Keratinocyte (primary cell): ENCODE results near the gene CCRL2.

Experiments
- EZH2 ChIP-seq: IDR thresholded peaks from one replicate; pipeline ENCODE4 v1.6.1; 2012; ENCODE audit warnings: inconsistent platforms, mild to moderate bottlenecking, low read length, moderate library complexity
- TF ChIP-seq, protein P1 (sequence below), 3 experiments: IDR thresholded peaks in 1 of 3; conservative IDR thresholded peaks in 1 of 3; optimal IDR thresholded peaks in 1 of 3; 2 replicates in 2 of 3; 3 replicates in 1 of 3; pipeline versions ENCODE3 to v1.5.1; 2011; ENCODE audit warnings: low read length in 3 of 3, mild to moderate bottlenecking in 3 of 3, moderate library complexity in 2 of 3, control low read depth in 1 of 3, inconsistent platforms in 1 of 3; ENCODE audit not compliant: insufficient read depth in 2 of 3; ENCODE audit errors: extremely low read depth in 1 of 3

DNA sequence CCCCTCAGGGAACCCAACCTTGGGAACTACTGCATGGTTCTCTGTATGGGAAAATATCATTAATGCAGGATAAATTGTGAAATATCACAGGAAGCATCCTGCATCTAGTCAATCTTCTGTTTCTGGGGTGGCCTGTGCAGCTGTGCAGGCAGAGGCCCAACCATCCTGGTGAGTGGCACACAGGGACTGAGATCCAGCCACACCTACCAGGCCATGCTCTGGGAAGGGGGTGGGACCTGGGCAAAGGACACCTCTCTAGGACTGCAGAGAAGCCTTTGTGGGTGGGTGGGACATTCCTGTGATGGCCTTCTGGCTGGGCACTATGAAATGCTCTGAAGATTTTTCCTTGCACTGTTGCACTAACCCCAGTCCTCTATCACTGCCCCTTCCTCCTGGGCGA is 26.8 kb downstream of the CCRL2 start:
- TF ChIP-seq, protein P1, sequence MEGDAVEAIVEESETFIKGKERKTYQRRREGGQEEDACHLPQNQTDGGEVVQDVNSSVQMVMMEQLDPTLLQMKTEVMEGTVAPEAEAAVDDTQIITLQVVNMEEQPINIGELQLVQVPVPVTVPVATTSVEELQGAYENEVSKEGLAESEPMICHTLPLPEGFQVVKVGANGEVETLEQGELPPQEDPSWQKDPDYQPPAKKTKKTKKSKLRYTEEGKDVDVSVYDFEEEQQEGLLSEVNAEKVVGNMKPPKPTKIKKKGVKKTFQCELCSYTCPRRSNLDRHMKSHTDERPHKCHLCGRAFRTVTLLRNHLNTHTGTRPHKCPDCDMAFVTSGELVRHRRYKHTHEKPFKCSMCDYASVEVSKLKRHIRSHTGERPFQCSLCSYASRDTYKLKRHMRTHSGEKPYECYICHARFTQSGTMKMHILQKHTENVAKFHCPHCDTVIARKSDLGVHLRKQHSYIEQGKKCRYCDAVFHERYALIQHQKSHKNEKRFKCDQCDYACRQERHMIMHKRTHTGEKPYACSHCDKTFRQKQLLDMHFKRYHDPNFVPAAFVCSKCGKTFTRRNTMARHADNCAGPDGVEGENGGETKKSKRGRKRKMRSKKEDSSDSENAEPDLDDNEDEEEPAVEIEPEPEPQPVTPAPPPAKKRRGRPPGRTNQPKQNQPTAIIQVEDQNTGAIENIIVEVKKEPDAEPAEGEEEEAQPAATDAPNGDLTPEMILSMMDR (optimal IDR thresholded peaks at IDR 0.05 in 1 of 3, IDR thresholded peaks at IDR 0.05 in 1 of 3, conservative IDR thresholded peaks at IDR 0.05 in 1 of 3; ENCODE audit: extremely low read depth in 1 of 3, insufficient read depth in 2 of 3, low read length in 3 of 3) = no peak
- no peak for TF ChIP-seq EZH2
